ENCODE results near the gene ARHGAP6. TPM values are rescaled to one million over a fixed set of nuclear protein-coding genes. Genes with fewer than 3 reads are reported as not detected.
A peak's percentile ranks its signal among the peaks of the same experiment; 100 is the strongest.

ARHGAP6 gene
- total and polyA plus RNA-seq, 2 donors from 2014 or later, result 6.0 to 20.4 TPM

- Histone ChIP-seq H3K9ac (ENCODE audit: low read length in 3 of 3) (no peak overlapping the region), H3K4me3 (ENCODE audit: low read length in 3 of 3) (no peak overlapping the region), H3K9me3 (ENCODE audit: control insufficient read depth in 2 of 3, insufficient read depth in 1 of 3, low read length in 3 of 3) (no peaks in the 10 kb centered on the region), H3K4me1 (ENCODE audit: control insufficient read depth in 2 of 3, insufficient read depth in 2 of 3, low read depth in 1 of 3, low read length in 3 of 3) (peaks cover 0 to 4% (median 0%) of the 10 kb centered on the region in 3 donors), H3K36me3 (ENCODE audit: control insufficient read depth in 2 of 3, insufficient read depth in 3 of 3, low read length in 3 of 3) (no peaks in the 10 kb centered on the region), H3K27ac (ENCODE audit: low read depth in 2 of 2, low read length in 2 of 2) (peak overlapping the region in 1 of 2 donors; percentile 53), H3K27me3 (ENCODE audit: control insufficient read depth, insufficient read depth, low read length) (no peaks in the 10 kb centered on the region)
- TF ChIP-seq CTCF (IDR thresholded peaks at IDR 0.05; ENCODE audit: borderline replicate concordance, extremely low read depth, insufficient read depth), result no peak
- DNase-seq, result peak in 1 of 5 donors; percentile 40
- intact Hi-C loops (cut with DNase I), result no loop called here
- FAIRE-seq, result no peak
Measured at GRCh38 chrX:11386001-11386523, 279.7 kb downstream of the ARHGAP6 start.

- FAIRE-seq, result no peak
- Histone ChIP-seq H3K9me3 (ENCODE audit: control insufficient read depth in 2 of 3, insufficient read depth in 1 of 3, low read length in 3 of 3) (no peaks in the 10 kb centered on the region), H3K9ac (ENCODE audit: low read length in 3 of 3) (no peak overlapping the region), H3K4me3 (ENCODE audit: low read length in 3 of 3) (no peak overlapping the region), H3K27me3 (ENCODE audit: control insufficient read depth, insufficient read depth, low read length) (peaks cover 3% of the 10 kb centered on the region), H3K36me3 (ENCODE audit: control insufficient read depth in 2 of 3, insufficient read depth in 3 of 3, low read length in 3 of 3) (no peaks in the 10 kb centered on the region), H3K4me1 (ENCODE audit: control insufficient read depth in 2 of 3, insufficient read depth in 2 of 3, low read depth in 1 of 3, low read length in 3 of 3) (peaks cover 0 to 6% (median 0%) of the 10 kb centered on the region in 3 donors), H3K27ac (ENCODE audit: low read depth in 2 of 2, low read length in 2 of 2) (no peak overlapping the region)
- intact Hi-C loops (cut with DNase I), result no loop called here
- DNase-seq, result no peak
- no peak for TF ChIP-seq CTCF (IDR thresholded peaks at IDR 0.05; ENCODE audit: borderline replicate concordance, extremely low read depth, insufficient read depth)
Measured at GRCh38 chrX:11382930-11383329, 282.8 kb downstream of the ARHGAP6 start.

GRCh38 chrX:11381464-11381863, 284.3 kb downstream of the ARHGAP6 start:
- intact Hi-C loops (cut with DNase I), result no loop called here
- DNase-seq, result peak in 3 of 5 donors; percentile 26 to 84 (median 65)
- peaks cover 3% of the 10 kb centered on the region for H3K27me3 ChIP-seq (ENCODE audit: control insufficient read depth, insufficient read depth, low read length)
- TF ChIP-seq CTCF (IDR thresholded peaks at IDR 0.05; ENCODE audit: borderline replicate concordance, extremely low read depth, insufficient read depth), result peak; percentile 56
- no peak overlapping the region for H3K27ac ChIP-seq (ENCODE audit: low read depth in 2 of 2, low read length in 2 of 2)
- peak; percentile 90 for FAIRE-seq
- peaks cover 0 to 6% (median 0%) of the 10 kb centered on the region in 3 donors for H3K4me1 ChIP-seq (ENCODE audit: control insufficient read depth in 2 of 3, insufficient read depth in 2 of 3, low read depth in 1 of 3, low read length in 3 of 3)
- H3K36me3 ChIP-seq (ENCODE audit: control insufficient read depth in 2 of 3, insufficient read depth in 3 of 3, low read length in 3 of 3), result no peaks in the 10 kb centered on the region
- H3K4me3 ChIP-seq (ENCODE audit: low read length in 3 of 3), result no peak overlapping the region
- no peaks in the 10 kb centered on the region for H3K9me3 ChIP-seq (ENCODE audit: control insufficient read depth in 2 of 3, insufficient read depth in 1 of 3, low read length in 3 of 3)
- H3K9ac ChIP-seq (ENCODE audit: low read length in 3 of 3), result no peak overlapping the region

All from kidney (tissue), 14 donors.